Karpas-422 (cell line): ENCODE measurements around the gene IFI44. TPM values are rescaled to one million over a fixed set of nuclear protein-coding genes. Genes with fewer than 3 reads are reported as not detected.
A peak's percentile ranks its signal among the peaks of the same experiment; 100 is the strongest.

ENCODE experiments used
- DNase-seq: peaks from one replicate; pipeline ENCODE4 v3.0.0-alpha.2; 2015
- H2AFZ ChIP-seq: fragments of 200-600 bp; sonication (generic); 2 replicates; pipeline ENCODE4 v1.6.1; 2014; ENCODE audit warnings: antibody characterized with exemption, low read length, mixed read lengths
- H3K27ac ChIP-seq: fragments of 200-600 bp; sonication (generic); 2 replicates; pipeline ENCODE4 v1.5.1; 2014; ENCODE audit warnings: mild to moderate bottlenecking, low read length, moderate library complexity
- H3K27me3 ChIP-seq: fragments of 200-600 bp; sonication (generic); 2 replicates; pipeline ENCODE4 v1.6.1; 2014; ENCODE audit warnings: low read length, mixed read lengths
- H3K36me3 ChIP-seq: fragments of 200-600 bp; sonication (generic); 2 replicates; pipeline ENCODE4 v1.6.1; 2014; ENCODE audit warnings: low read length, mixed read lengths; ENCODE audit not compliant: insufficient read depth
- H3K4me1 ChIP-seq: fragments of 200-600 bp; sonication (generic); 2 replicates; pipeline ENCODE4 v1.6.1; 2014; ENCODE audit warnings: mild to moderate bottlenecking, low read length, mixed read lengths
- H3K4me2 ChIP-seq: fragments of 200-600 bp; sonication (generic); 2 replicates; pipeline ENCODE4 v1.6.1; 2014; ENCODE audit warnings: low read length, low read depth, mild to moderate bottlenecking; ENCODE audit not compliant: poor library complexity, severe bottlenecking
- H3K4me3 ChIP-seq: fragments of 200-600 bp; sonication (generic); 2 replicates; pipeline ENCODE4 v1.5.1; 2014; ENCODE audit warnings: mild to moderate bottlenecking, antibody characterized with exemption, low read length, mixed read lengths
- H3K79me2 ChIP-seq: fragments of 200-600 bp; sonication (generic); 2 replicates; pipeline ENCODE4 v1.6.1; 2014; ENCODE audit warnings: mild to moderate bottlenecking, low read length, mixed read lengths
- H3K9ac ChIP-seq: fragments of 200-600 bp; sonication (generic); 2 replicates; pipeline ENCODE4 v1.6.0; 2014; ENCODE audit warnings: low read length
- H3K9me2 ChIP-seq: fragments of 200-600 bp; sonication (generic), shearing (Covaris generic); replicated peaks from 2 replicates; pipeline ENCODE4 v1.6.0; 2014; ENCODE audit warnings: mild to moderate bottlenecking, low read length, moderate library complexity; ENCODE audit not compliant: insufficient read depth
- H3K9me3 ChIP-seq: fragments of 300-700, 200-600 bp; sonication (generic); 2 replicates; pipeline ENCODE4 v1.6.1; 2014; ENCODE audit warnings: low read length, mixed read lengths
- H4K20me1 ChIP-seq: fragments of 200-600 bp; sonication (generic); 2 replicates; pipeline ENCODE4 v1.6.1; 2014; ENCODE audit warnings: mild to moderate bottlenecking, antibody characterized with exemption, low read length, low read depth; ENCODE audit not compliant: insufficient read depth
- total RNA-seq: library from RNA; depleted of rRNA; stranded (reverse); fragments of >200 nt; shearing (Covaris generic); gene quantifications from 2 replicates; pipeline ENCODE4 v1.2.3, GENCODE V29; 2014; ENCODE audit warnings: low replicate concordance

The IFI44 gene
- total RNA-seq, 1 experiment from 2014 or later: 16.3 TPM

DNA sequence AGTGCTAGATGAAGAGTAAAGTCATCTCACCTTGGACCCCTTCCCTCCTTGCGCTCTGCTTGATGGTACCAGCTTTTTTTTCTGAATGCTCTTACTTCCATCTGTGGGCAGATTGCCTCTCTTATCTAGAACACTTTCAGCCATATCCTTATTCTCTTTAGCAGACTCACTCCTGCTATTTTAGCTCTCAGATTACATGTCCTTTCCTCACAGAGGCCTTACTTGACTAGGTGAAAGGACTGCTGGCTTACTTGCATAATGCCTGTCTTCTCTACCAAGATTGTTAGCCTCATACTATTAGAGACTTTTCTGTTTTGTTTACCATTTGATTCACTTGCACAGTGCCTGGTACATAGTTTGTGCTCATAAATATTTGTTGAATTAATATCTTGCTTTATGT, 9.3 kb downstream of the IFI44 start:
- Histone ChIP-seq H3K9me2 (no peaks in the 10 kb centered on the region), H3K9me3 (no peaks in the 10 kb centered on the region), H4K20me1 (no peaks in the 10 kb centered on the region), H3K4me1 (no peaks in the 10 kb centered on the region), H3K4me3 (no peak overlapping the region), H2AFZ (no peak overlapping the region), H3K4me2 (no peak overlapping the region), H3K9ac (no peak overlapping the region), H3K27ac (no peak overlapping the region), H3K36me3 (no peaks in the 10 kb centered on the region), H3K79me2 (no peaks in the 10 kb centered on the region), H3K27me3 (no peaks in the 10 kb centered on the region)
- no peak for DNase-seq

DNA sequence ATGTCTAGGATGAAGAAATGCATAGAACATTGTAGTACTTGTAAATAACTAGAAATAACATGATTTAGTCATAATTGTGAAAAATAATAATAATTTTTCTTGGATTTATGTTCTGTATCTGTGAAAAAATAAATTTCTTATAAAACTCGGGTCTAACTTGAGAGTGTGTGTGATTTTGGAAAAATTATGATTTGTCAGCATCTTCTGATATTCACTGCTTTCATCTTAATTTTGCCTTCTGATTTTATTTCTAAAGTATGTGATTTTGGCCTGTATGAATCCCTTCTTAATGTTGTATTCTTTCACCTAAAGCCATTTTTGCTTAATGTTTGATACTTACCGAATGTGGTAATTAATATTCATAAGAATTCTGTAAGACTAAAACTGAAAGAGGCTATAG, 14.3 kb downstream of the IFI44 start:
- H3K36me3 ChIP-seq: no peaks in the 10 kb centered on the region
- H3K27me3 ChIP-seq: no peaks in the 10 kb centered on the region
- no peaks in the 10 kb centered on the region for H4K20me1 ChIP-seq
- H3K79me2 ChIP-seq: no peaks in the 10 kb centered on the region
- DNase-seq: no peak
- no peak overlapping the region for H3K9ac ChIP-seq
- H3K27ac ChIP-seq: no peak overlapping the region
- H3K4me3 ChIP-seq: no peak overlapping the region
- H3K4me1 ChIP-seq: no peaks in the 10 kb centered on the region
- no peak overlapping the region for H3K4me2 ChIP-seq
- H2AFZ ChIP-seq: no peak overlapping the region
- no peaks in the 10 kb centered on the region for H3K9me3 ChIP-seq
- no peaks in the 10 kb centered on the region for H3K9me2 ChIP-seq

DNA sequence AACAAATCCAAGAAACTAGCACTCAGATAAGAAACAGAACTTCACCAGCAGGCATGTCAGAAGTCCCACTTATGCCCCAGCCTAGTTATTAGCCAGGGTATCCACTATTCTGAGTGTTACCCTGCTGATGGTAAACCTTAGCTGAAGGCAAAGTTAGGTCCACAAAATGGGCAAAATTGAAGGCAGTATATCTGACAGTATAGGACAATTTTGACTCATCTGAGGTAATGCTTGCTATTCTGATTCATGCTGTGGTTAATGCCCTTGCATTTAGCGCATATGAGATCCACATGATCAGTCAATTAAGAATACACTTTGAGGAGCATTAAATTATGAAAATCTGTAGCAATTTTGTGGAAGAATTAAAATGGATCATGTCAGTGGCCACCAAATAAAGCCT, 15.1 kb downstream of the IFI44 start:
- Histone ChIP-seq H3K27me3 (no peaks in the 10 kb centered on the region; the same call in 1 of the 2 replicates), H3K4me2 (no peak overlapping the region), H3K36me3 (no peaks in the 10 kb centered on the region), H3K9me3 (no peaks in the 10 kb centered on the region), H3K4me1 (no peaks in the 10 kb centered on the region), H3K79me2 (no peaks in the 10 kb centered on the region), H3K27ac (no peak overlapping the region), H4K20me1 (no peaks in the 10 kb centered on the region), H3K4me3 (no peak overlapping the region), H3K9ac (no peak overlapping the region), H3K9me2 (no peaks in the 10 kb centered on the region), H2AFZ (no peak overlapping the region)
- DNase-seq: no peak

DNA sequence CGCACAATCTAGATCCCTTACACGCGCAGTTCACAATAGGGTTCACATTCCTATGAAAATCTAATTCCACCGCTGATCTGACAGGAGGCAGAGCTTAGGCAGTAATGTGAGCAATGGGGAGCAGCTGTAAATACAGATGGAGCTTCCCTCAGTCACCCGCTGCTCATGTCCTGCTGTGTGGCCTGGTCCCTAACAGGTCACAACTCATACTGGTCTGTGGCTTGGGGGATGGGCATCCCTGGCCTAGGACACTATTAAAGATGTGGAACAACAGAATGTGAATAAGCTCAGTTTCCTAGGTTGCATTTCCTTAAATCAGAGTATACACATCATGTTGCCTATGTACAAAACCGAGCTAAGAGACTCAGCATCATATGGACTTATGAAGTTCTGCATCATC, 16.2 kb downstream of the IFI44 start:
- Histone ChIP-seq H2AFZ (no peak overlapping the region), H3K9me3 (no peaks in the 10 kb centered on the region), H3K27ac (no peak overlapping the region), H3K4me3 (no peak overlapping the region), H3K4me2 (no peak overlapping the region), H3K79me2 (no peaks in the 10 kb centered on the region), H4K20me1 (no peaks in the 10 kb centered on the region), H3K36me3 (no peaks in the 10 kb centered on the region), H3K4me1 (no peaks in the 10 kb centered on the region), H3K9ac (no peak overlapping the region), H3K9me2 (no peaks in the 10 kb centered on the region), H3K27me3 (no peaks in the 10 kb centered on the region; the same call in 1 of the 2 replicates)
- DNase-seq: no peak

DNA sequence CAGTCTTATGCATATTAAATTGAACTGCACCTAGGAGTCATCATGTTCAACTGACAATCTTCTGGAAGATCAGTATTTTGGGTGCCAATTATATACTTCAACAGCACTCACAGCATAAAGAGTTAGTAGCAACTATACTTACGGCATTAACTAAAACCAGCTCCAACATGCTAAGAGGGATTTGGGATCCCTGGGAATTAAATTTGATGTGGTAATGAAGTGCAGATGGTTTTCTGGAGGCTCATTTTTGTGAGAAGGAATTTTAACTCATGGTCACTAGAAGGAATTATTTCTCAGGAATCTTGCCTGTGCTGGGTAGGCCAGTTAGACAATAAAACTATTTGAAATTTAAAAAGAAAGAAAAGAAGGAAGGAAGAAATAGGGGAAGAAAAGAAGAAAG, 18.3 kb downstream of the IFI44 start:
- Histone ChIP-seq H3K4me1 (no peaks in the 10 kb centered on the region), H3K9ac (no peak overlapping the region)

DNA sequence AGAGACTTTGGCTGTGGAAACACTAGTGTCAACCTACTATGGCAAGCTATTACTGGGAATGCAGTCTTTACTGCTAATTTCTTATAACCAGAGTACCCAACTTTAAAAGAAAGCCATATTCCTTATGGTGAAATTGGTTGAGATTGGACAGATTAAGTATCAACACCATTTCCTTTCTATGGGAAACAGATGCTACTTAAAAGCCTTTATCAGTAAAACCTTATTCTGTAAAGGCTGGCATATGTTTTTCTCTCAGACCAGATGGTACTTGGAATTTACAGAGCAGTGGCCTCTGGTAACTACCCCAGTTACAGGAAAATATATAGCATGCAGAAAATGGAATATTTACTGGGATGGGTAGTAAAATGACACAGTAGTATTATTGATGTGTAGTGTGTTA, 18.8 kb downstream of the IFI44 start:
- Histone ChIP-seq H3K27me3 (no peaks in the 10 kb centered on the region; the same call in 1 of the 2 replicates), H3K9ac (no peak overlapping the region), H3K9me3 (no peaks in the 10 kb centered on the region), H3K9me2 (no peaks in the 10 kb centered on the region), H3K4me2 (no peak overlapping the region), H4K20me1 (no peaks in the 10 kb centered on the region), H3K4me1 (no peaks in the 10 kb centered on the region), H3K27ac (no peak overlapping the region), H2AFZ (no peak overlapping the region), H3K36me3 (no peaks in the 10 kb centered on the region), H3K4me3 (no peak overlapping the region), H3K79me2 (no peaks in the 10 kb centered on the region)
- no peak for DNase-seq

More for the DNA sequence above, 18.3 kb downstream of the IFI44 start:
- Histone ChIP-seq H3K79me2 (no peaks in the 10 kb centered on the region), H3K9me3 (no peaks in the 10 kb centered on the region), H4K20me1 (no peaks in the 10 kb centered on the region), H2AFZ (no peak overlapping the region), H3K27me3 (no peaks in the 10 kb centered on the region; the same call in 1 of the 2 replicates), H3K4me3 (no peak overlapping the region), H3K27ac (no peak overlapping the region), H3K4me2 (no peak overlapping the region), H3K36me3 (no peaks in the 10 kb centered on the region), H3K9me2 (no peaks in the 10 kb centered on the region)
- DNase-seq: no peak

DNA sequence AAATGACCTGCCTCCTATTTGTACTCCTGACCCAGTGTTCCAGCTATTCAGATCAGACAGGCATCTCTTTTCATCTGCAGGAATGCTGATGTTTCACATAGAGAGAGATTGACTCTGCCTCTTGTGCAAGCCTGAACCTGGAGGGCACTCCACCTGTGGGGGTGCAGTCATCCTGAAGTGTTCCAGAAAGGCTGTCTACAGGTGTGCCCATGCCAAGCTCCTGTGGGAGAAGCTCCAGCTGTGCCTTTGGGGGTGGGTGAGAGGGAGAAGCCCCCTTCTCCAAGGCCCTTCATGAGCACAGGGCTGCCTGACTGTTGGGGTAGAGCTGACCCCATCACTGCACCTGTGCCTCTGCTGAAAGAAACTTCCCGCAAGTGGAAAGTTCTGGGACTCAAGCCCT, 22.8 kb downstream of the IFI44 start:
- Histone ChIP-seq H3K36me3 (no peaks in the 10 kb centered on the region), H3K27ac (no peak overlapping the region), H3K9me3 (no peaks in the 10 kb centered on the region), H3K4me3 (no peak overlapping the region), H3K9ac (no peak overlapping the region), H3K4me2 (no peak overlapping the region), H3K27me3 (no peaks in the 10 kb centered on the region; the same call in 1 of the 2 replicates), H3K4me1 (no peaks in the 10 kb centered on the region), H3K9me2 (no peaks in the 10 kb centered on the region), H3K79me2 (no peaks in the 10 kb centered on the region), H4K20me1 (no peaks in the 10 kb centered on the region), H2AFZ (no peak overlapping the region)
- DNase-seq: no peak

DNA sequence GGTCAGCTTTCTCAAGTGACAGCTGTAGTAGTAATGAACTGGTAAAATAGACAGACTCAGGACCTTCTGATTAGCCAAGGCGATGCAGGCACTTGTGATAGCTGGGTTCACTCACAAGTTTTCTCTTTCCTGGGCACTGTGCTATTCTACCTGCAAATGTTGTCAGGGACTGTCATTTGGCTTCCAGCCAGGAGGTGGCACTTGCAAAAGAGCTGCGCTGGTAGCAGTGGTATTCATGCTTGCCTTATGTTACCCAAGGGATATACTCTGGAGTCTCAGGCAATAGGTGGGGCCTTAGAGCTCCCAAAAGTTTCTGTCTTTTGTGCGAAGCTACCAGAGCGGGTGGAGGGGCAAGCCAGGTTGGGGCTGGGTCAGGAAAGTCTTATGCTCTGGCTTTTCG, 23.5 kb downstream of the IFI44 start:
- H3K9me3 ChIP-seq: no peaks in the 10 kb centered on the region
- H3K9me2 ChIP-seq: no peaks in the 10 kb centered on the region
- H3K79me2 ChIP-seq: no peaks in the 10 kb centered on the region
- no peak overlapping the region for H3K4me2 ChIP-seq
- no peaks in the 10 kb centered on the region; the same call in 1 of the 2 replicates for H3K27me3 ChIP-seq
- peak; percentile 61 for DNase-seq
- H4K20me1 ChIP-seq: no peaks in the 10 kb centered on the region
- no peak overlapping the region for H3K4me3 ChIP-seq
- no peaks in the 10 kb centered on the region for H3K36me3 ChIP-seq
- H3K27ac ChIP-seq: no peak overlapping the region
- H2AFZ ChIP-seq: no peak overlapping the region
- no peaks in the 10 kb centered on the region for H3K4me1 ChIP-seq
- H3K9ac ChIP-seq: no peak overlapping the region
